CMK (cell line): ENCODE data around the gene HAPLN1.
"Not testable (repeated sequence)": the region's sequence is repeated elsewhere in the genome, so short reads cannot be mapped to it uniquely, and the experiment has no call there.

Source experiments
- DNase-seq: peaks from one replicate; pipeline ENCODE4 v3.0.0-alpha.2; 2010; ENCODE audit warnings: low read depth

The HAPLN1 gene

DNA sequence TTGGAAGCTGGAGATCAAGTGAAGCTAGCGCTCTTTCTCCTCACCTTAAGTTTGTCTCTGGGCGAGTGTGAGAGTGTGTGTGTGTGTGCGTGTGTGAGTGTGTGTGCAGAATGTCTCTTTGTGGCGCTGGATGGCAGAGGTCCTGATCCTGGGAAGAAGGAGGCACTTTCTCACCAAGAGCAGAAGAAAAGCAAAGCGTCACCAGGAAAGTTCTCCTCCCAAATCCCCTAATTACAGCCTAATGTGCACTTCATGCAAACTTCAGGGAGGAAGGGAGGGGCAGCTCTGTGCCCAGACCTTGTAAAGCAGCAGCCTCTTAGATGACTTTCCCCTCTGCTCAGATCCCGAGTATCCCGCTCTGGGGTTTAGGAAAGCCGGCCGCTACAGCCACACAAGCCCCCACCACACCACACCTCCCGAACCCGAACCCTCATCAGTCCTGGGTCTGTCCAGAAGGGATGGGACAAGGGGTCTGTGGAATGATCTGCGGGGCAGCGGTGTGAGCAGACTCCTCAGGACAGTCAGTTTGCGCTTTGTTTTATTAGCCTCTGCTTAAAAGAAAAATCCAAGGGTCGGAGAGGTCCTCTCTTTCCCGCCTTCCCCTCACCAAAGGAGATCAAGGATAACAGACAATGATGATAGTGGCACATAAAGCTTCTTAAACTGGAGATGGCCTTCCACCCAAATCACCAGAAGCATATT, at the start of gene HAPLN1:
Gene HAPLN1, minus strand, starts transcription at position 20 of the 702 bp plus-strand sequence. CDS start 47,332 bp downstream, outside the sequence.
- no peak for DNase-seq

DNA sequence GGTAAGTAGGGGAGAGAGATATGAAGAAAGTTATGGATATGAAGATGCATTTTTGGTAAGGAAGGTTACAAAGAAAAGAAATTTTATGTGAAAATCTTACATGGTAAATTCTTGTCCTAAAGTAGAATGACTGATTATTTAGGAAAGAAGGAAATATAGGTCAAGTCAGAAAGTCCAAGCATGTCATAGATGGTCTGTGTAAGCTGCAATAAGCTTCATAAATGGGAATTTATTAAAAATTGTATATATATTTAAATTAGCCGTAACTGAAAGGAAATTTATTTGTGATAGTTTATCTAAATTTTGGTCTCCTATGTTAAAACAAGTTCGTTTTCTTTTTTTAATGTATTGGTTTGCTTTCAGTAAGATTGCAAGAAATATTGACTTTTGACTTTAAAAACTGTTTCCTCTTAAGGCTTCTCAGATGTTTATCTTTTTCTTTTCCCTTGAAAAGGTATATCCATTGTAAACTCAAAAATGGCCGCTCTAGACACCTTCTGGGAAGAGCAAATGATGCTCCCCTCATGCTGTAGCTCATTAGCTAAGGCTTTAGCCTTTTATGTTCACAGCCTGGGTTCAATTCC, 46.8 kb upstream of the HAPLN1 start:
- DNase-seq = no peak

DNA sequence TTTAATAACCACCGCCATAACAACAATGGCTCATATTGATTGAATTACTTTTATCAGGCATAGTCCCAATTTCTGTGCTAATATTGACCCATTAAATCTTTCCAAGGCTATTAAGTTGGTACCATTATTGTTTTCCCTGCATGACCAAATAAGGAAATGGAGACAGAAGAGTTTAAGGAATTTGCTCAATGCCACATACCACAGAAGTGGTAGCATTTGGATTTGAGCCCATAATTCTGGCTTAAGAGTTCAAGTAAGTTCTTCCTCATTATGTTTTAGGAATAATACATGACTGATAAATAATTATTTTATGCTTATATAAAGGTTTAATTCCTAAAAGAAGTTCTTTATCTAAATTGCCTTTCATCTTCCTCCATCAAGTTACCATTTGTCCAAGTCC, 43.4 kb upstream of the HAPLN1 start:
- DNase-seq = no peak

DNA sequence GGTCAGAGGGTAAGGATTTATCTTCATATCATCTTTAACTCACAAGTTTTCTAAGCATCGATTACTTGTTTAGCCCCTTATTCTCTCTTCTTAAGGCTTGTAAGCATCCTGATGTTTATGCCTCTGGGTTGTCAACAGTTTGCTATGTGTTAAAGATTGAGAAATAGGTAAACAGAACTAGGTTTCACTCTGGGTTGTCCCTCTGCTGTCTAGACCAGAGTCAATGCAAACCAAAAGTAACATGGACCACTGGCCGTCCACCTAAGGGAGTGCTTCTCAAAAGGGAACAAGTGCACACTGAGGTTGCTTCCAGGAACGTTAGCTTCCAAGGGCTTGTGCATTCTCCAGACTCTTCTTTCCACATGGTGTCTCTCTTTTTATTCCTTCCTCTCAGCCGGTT, 39.9 kb upstream of the HAPLN1 start:
- DNase-seq = no peak

DNA sequence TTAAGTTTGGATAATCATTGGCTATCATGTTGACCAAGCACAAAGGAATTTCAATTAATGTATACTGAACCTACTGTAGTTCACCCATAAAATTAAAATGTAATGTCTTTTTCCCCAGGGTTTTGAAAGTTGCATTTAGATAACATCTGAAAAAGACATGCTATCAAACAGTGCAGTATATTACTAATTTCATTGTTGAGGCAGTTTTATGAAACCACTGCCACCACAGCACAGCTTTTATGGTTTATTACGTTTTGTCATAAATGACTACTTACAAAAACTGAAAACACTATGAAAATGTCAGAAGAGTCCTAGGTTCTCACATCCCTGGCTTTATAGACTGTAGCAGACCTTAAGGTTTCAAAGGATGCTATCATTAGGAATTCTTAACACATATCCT, 32.0 kb upstream of the HAPLN1 start:
- no peak for DNase-seq

DNA sequence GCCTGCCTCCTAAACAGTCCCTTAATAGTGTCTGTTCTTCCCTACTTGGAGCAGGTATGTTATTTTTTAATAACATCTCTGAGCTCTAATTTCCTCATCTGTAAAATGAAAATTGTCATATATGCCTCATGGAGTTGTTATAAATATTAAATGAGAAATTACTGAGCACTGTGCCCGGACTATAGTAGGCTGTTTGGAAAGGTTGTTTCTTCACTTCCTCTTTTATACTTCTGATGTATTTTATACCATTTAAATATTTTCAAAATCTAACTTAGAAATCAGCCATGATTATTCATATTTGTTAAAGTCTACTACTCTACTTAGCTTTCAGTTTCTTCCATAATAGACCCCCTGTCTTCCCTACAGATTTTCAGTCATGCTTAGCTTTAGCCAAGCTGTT, 30.5 kb upstream of the HAPLN1 start:
- no peak for DNase-seq

DNA sequence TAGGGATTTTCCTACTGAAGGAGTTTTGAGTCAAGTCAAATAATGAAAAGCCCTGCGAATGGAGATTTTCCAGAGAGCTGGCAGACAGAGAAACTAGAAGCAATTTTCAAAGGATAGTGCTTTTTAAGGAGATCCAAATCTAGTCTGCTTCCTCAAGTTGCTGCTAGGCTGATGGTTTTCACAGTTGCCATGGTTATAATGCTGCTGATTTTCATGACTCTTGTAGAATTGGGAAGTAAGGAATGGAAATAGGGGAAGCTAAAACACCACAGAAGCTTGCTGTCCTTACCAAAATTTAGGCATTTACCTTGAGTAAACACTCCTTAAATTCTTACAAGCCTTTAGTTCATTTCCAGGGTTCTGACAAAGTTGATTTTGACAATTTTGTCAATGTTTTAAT, 30.1 kb upstream of the HAPLN1 start:
- DNase-seq = no peak

DNA sequence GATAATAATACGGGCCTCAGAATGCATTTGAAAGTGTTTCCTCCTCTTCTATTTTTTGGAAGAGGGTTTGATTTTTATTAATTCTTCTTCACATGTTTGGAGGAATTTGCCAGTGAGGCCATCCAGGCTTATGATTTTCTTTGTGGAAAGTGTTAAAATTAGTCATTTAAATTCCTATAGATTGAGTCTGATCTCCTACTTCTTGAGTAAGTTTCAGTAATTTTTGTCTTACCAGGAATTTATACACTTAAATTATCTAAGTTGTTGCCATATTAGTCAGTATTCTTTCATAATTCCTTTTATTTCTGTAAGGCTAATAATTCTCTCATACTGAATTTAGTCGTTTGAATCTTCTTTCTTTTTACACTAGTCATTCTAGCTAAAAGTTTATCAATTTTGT, 25.2 kb upstream of the HAPLN1 start:
- DNase-seq = no peak

DNA sequence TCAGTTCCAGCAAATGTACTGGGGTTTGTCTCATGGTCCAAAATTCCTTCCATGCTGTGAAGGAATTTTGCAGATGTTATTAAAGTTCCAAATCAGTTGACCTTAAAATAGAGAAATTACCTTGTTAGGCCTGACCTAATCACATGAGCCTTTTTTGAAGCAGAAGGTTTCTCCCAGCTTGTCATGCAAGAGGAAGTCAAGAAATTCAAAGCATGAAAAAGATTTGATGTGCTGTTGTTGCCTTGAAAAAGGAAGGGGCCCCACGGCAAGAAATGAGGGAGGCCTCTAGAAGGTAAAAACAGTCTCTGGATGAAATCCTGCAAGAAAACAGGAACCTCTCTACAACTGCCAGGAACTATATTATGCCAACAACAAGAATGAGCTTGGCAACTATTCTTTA, 24.2 kb upstream of the HAPLN1 start:
- DNase-seq = no peak

DNA sequence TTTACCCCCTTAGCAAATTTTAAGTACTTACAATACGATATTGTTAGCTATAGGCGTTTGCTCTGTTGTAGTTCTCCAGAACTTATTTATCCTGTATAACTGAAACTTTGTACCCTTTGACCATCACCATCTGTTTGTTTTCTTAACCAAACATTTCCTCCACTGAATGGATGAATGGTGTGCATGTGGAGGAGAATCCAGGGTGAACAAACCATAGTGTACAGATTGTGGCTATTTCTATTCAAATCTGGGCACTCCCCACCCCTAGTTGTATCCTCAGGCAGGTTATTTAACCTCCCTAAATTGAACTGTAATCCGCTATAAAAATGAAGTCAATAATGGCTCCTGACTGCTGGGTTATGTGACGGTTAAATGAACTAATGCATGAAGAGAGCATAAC, 21.4 kb upstream of the HAPLN1 start:
- DNase-seq = no peak

DNA sequence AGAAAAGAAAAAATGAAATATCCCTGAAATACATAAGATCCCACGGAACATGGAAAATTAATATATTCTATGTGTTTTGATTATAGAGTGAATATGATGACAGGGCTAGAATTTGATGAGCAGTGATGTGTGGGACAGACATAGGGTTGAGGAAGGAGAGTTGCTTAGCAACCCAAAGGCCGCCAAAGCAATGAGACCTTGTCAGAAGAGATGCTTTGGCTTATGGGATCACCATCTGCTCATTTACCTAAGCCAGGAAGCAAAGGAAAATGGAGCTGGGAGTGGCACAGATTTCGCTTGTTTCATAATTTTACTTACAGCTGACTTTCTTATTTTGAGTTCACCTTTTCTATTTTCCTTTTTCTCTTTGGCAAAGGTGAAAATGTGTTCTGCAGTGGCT, 20.9 kb upstream of the HAPLN1 start:
- no peak for DNase-seq

DNA sequence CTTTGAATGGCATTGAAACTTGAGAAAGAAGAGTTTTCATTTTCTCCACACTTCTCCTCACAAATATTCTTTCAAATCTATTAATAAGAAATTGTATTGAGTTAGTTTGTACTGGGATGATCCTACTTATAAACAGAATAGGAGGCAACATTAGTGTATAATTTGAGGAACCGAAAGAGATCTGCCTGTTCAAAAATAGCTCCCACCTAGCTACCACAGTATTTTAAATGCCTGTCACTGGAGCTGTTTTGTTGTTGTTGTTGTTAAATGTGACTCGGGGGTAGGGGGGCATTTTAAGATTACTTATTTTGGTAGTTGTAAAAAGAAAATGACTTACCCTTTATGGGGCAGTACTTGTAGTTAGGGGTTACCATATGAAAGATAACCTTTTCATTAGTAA, 20.1 kb upstream of the HAPLN1 start:
- no peak for DNase-seq

DNA sequence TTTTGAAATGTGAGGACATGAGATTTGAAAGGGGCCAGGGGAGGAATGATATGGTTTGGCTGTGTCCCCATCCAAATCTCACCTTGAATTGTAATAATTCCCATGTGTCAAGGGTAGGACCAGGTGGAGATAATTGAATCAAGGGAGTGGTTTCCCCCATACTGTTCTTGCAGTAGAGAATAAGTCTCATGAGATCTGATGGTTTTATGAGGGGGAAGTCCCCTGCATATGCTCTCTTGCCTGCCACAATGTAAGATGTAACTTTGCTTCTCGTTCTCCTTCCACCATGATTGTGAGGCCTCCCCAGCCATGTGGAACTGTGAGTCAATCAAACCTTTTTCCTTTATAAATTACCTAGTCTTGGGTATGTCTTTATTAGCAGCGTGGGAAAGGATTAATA, 15.5 kb upstream of the HAPLN1 start:
- DNase-seq = not testable (repeated sequence)

DNA sequence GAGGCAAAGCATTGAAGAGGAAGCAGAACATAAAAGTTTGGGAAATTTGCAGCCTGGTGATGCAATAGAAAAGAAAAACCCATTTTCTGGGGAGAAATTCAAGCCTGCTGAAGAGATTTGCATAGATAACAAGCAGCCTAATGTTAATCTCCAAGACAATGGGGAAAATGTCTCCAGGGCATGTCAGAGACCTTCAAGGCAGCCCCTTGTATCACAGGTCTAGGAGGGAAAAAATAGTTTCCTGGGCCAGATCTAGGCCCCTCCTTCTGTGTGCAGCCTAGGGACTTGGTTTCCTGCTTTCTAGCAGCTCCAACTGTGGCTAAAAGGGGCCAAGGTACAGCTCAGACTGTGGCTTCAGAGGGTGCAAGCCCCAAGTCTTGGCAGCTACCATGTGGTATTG, 14.4 kb upstream of the HAPLN1 start:
- not testable (repeated sequence) for DNase-seq

DNA sequence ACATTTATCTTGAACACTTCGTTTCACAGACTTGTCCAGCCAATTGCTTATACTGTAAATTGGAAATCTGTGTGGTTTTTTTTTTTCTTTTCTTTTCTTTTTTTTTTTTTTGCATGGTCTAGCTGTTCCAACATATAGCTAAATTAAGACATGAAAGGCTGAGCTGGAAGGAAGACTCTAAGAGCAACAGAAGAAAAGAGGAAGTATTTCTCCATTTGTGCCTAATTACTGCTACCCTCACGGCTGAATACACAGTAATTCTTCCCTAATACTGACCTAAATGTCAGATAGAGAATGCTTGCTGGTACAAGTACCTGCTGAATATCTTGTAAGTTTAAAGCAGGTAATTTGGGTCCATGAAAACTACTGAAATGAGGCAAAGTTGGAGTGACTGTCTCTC, 11.0 kb upstream of the HAPLN1 start:
- no peak for DNase-seq

DNA sequence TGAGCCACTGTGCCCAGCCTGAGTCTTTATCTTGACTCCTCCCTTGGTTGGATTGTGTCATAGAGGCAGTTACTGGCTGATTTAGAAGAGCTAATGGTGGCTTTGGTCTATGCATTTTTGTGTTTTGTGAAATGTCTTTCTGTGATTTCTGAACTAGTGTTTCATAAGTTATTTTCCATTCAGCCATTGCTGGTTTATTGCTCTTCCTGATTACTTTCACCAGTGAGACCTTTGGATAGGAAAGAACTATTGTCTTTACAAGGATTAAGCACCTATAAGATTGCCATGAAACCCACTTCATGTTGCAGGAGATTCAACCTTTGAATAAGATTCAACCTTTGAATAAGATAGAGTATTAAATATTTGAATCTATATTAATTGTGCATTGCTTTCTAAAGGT, 8.7 kb upstream of the HAPLN1 start:
- no peak for DNase-seq

DNA sequence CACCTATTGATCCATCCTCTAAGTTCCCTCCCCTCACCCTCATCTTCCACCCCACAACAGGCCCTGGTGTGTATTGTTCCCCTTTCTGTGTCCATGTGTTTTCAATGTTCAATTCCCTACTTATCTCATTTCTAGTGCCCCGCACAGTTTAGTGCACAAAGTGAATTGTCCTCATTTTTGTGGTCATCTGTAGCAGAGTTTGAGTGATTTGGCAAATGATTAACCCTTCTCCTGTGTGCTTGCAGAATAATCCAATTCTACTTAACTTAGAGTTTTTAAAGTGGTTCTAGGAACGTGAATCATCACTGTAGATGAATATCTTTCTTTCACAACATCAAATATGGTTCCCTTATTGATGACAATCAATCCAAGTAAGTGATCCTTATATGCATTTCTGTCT, 6.3 kb upstream of the HAPLN1 start:
- DNase-seq = no peak

DNA sequence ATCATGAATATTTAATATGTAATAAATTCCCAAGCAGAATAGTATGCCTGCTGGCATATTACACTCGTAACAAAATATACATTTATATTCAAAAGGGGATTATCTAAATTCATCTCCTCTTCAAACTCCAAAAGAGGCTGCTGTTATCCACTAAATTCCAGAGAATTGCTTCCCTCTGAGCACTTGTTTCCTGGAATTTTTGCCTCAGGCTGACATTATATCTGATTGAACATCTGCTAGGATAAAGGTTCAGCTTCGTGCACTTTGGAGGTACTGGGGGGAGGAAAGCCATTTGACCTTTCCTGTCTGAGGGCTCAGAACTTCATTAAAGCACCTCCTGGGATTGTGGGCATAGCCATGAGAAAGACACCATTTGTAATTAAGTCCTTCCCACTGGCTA, 4.3 kb upstream of the HAPLN1 start:
- DNase-seq = no peak

DNA sequence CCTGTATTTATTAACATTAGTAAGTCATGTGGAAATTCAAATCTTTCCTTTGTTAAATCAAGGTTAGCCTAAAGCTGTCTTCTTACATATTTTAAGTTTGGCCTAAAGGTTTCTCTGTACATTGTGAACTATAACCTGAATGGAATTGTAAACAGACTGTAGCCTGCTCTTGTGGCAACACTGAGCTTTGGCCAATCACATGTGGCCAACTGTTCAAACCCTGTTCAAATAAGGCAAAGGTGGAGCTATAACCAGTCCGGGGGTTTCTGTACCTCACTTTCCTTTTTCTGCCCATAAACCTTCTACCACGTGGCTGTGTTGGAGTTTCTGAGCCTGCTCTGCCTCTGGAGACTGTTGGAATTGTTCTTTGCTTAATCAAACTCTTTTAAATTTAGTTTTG, 3.3 kb upstream of the HAPLN1 start:
- DNase-seq = no peak

DNA sequence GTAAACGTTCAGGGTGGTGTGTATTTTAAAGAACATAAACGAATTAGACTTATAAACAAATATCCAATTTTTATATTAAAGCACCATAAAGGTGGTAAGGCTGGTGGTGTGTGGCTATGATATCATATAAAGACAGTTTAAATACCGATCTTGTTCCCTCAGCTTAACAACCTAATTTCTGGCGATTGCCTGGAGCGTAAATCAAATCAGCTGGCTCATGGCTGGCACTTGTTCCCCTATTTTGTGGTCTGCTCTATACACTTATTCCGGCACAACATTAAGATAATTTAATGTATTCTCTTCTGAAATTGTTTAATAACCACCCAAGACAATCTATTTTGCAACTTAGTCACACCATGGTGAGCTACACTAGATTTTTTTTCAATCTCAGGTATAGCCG, 2.4 kb upstream of the HAPLN1 start:
- no peak for DNase-seq

DNA sequence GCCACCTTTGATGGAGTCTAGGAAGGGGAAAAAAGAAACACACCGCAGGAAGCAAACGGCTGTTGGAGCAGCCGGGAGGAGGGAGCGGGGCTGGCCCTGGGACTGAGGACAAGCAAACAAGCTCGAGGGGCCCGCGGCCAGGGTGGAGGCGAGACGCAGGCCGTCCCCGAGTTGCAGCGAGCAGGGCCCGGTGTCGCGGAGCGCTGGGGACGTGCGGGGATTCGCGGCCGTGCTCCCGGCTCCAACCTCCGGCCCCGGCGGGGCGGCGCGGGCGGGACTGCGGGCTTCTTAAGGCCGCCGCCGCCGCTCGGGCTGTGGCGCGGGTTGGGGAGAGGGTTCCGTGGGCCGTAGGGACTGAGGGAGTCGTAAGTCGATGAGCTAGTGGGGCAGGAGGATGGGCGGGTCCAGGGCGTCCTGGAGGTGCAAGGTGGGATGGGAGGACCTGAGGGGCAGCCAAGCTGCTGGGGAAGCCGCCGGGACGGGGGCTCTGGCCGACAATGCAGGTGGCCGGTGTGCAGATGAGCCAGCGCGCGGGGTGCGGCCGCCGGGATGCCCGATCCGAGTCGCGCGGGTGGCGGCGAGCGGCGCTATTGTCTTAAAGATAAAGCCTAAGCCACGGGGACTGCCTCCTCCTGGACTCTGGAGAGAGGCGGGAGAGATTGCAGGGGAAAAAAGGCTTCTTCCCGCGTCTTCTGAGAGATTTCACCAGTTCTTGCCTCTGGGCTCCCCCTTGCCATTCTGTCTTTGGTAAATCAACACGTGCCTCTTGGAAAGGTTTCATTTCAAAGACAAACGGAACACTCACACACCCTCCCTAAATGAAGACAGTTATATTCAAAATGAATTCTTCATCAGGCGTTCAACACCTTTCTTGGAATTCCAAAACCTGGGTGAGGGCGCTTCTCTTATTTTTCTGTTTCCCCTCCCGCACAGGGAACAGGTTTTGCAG, 1.6 kb upstream of the HAPLN1 start:
- DNase-seq = no peak

DNA sequence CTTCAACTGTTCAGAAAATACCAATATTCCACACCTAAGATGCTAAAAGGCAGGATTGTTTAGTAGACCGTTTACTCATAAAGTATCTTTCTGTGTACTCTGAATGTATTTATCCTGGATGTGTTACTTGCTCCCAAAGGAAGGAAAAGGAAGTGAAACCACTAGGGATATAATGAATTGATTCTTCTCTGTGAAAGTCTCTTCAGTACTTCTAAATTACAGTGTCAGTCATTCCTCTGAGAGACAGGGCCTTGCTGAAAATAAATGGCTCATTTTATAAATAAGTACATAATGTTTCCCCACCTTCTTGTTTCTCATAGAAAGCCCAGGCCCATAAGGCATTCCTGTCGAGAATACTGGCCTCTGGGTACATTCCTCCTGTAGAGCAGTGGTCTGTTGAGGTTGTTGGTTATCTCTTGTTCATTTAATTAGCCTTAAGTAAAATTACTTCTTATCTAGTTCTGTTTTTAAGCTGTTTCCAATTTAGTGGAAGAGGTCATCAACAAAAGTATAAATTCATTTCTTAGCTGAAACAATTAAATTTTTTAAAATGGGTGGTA, 1.6 kb downstream of the HAPLN1 start:
- DNase-seq = no peak
